Mucosa of descending colon (tissue), 3 donors: ENCODE results near the gene CPLANE2. TPM values are rescaled to one million over a fixed set of nuclear protein-coding genes. Genes with fewer than 3 reads are reported as not detected.

Experiments
- ATAC-seq: fragments of 200-7000 bp; cut with Tn5 transposase; one replicate; pipeline ENCODE4 v1.9.1; 2020; ENCODE audit warnings: mild to moderate bottlenecking, moderate library complexity
- DNase-seq, 3 donors: peaks; one replicate each; pipeline ENCODE4 v3.0.0-alpha.2; 2020
- H3K36me3 ChIP-seq: fragments of 200-600 bp; one replicate; pipeline ENCODE4 v1.8.0; 2021; ENCODE audit warnings: low read depth, mild to moderate bottlenecking
- H3K4me1 ChIP-seq: fragments of 200-600 bp; one replicate; pipeline ENCODE4 v1.8.0; 2021; ENCODE audit warnings: low read depth, mild to moderate bottlenecking
- H3K4me3 ChIP-seq: fragments of 200-600 bp; one replicate; pipeline ENCODE4 v1.8.0; 2021; ENCODE audit warnings: mild to moderate bottlenecking
- H3K9me3 ChIP-seq: fragments of 200-600 bp; one replicate; pipeline ENCODE4 v1.8.0; 2021; ENCODE audit warnings: mild to moderate bottlenecking
- CTCF ChIP-seq: fragments of 200-600 bp; IDR thresholded peaks from one replicate; pipeline ENCODE4 v1.8.0; 2022; ENCODE audit warnings: antibody characterized with exemption, mild to moderate bottlenecking
- intact Hi-C, 2 donors: fragments of 100-400 bp; cut with DNase I in 1 of 2; cut with micrococcal nuclease in 1 of 2; formaldehyde crosslinking; loops; one replicate each; pipeline versions ENCODE4 v1.11.0 to v1.11.1; 2022; cut with DNase I, micrococcal nuclease
- total RNA-seq, 3 donors: library from RNA; stranded (reverse); fragmentation: NEBNext Ultra II Directional in 2 of 3; extraction: Animal tissue kit (Norgen Biotek cat#: 25700) in 2 of 3; gene quantifications; one replicate each; pipeline versions ENCODE4 v1.2.1 to v1.2.4, GENCODE V29; 2021 to 2023
- donor health status: DM: no; HTN: no; CAD: no; lungs with moderate emphysema.
- donor health status: DM: no; HTN: no; CAD: no.
- donor health status: DM: no; HTN: yes; CAD: no.

CPLANE2 gene
- total RNA-seq, 3 donors from 2014 or later: 5.3 to 9.9 (median 5.9) TPM

- intact Hi-C loops: loop anchor here in 1 of 2 donors (10.0 kb wide), 1 partner anchor 55 kb away; no protein-coding TSS in a partner anchor
- Histone ChIP-seq H3K36me3 (no peaks in the 10 kb centered on the region), H3K9me3 (no peaks in the 10 kb centered on the region), H3K4me3 (no peak overlapping the region), H3K4me1 (peaks cover 24% of the 10 kb centered on the region)
- DNase-seq (peak in 1 of 3 donors; percentile 31), ATAC-seq (no peak)
- no peak for TF ChIP-seq CTCF
Observed at GRCh38 chr1:16189921-16190621, 46.9 kb downstream of the CPLANE2 start.

- no peak for TF ChIP-seq CTCF
- no peaks in the 10 kb centered on the region for H3K36me3 ChIP-seq
- intact Hi-C loops: no loop called here
- H3K4me3 ChIP-seq: no peak overlapping the region
- DNase-seq (peak; percentile 74 to 80 (median 76)), ATAC-seq (peak; percentile 89)
- H3K9me3 ChIP-seq: no peaks in the 10 kb centered on the region
- peaks cover 24% of the 10 kb centered on the region for H3K4me1 ChIP-seq
Observed at GRCh38 chr1:16189003-16189402, 48.0 kb downstream of the CPLANE2 start.

- no peaks in the 10 kb centered on the region for H3K9me3 ChIP-seq
- no peaks in the 10 kb centered on the region for H3K36me3 ChIP-seq
- peak; percentile 77 to 88 (median 84) for DNase-seq
- H3K4me3 ChIP-seq: no peak overlapping the region
- TF ChIP-seq CTCF: peak; percentile 87
- peaks cover 24% of the 10 kb centered on the region for H3K4me1 ChIP-seq
- peak; percentile 79 for ATAC-seq
- intact Hi-C loops: loop anchor here (2.0 kb wide), 2 partner anchors 105 to 109 kb away; no protein-coding TSS in a partner anchor
Observed at GRCh38 chr1:16187748-16188401, 49.1 kb downstream of the CPLANE2 start.

- intact Hi-C loops: loop anchor here (2.0 kb wide), 2 partner anchors 104 to 108 kb away; no protein-coding TSS in a partner anchor
- ATAC-seq (peak; percentile 55), DNase-seq (peak in 2 of 3 donors; percentile 63)
- Histone ChIP-seq H3K9me3 (no peaks in the 10 kb centered on the region), H3K4me3 (no peak overlapping the region), H3K36me3 (no peaks in the 10 kb centered on the region), H3K4me1 (peaks cover 29% of the 10 kb centered on the region)
- no peak for TF ChIP-seq CTCF
Observed at GRCh38 chr1:16186655-16187235, 50.2 kb downstream of the CPLANE2 start.

GRCh38 chr1:16184557-16185303 is 52.3 kb downstream of the CPLANE2 start:
- Histone ChIP-seq H3K4me1 (peaks cover 30% of the 10 kb centered on the region), H3K4me3 (no peak overlapping the region), H3K9me3 (no peaks in the 10 kb centered on the region), H3K36me3 (no peaks in the 10 kb centered on the region)
- DNase-seq (no peak), ATAC-seq (no peak)
- TF ChIP-seq CTCF: no peak
- intact Hi-C loops: no loop called here
